Loucy (cell line): ENCODE results near the gene FNDC11.

ENCODE experiments used
- EZH2phosphoT487 ChIP-seq: fragments of 200-600 bp; IDR thresholded peaks from 2 replicates; pipeline ENCODE4 v1.6.1; 2018; ENCODE audit warnings: antibody characterized with exemption, mild to moderate bottlenecking, moderate library complexity, borderline replicate concordance
- TF ChIP-seq, protein P1 (sequence below): fragments of 200-600 bp; sonication (generic); conservative IDR thresholded peaks from 2 replicates; pipeline ENCODE4 v1.5.1; 2014; ENCODE audit warnings: mild to moderate bottlenecking, antibody characterized with exemption, low read length

DNA sequence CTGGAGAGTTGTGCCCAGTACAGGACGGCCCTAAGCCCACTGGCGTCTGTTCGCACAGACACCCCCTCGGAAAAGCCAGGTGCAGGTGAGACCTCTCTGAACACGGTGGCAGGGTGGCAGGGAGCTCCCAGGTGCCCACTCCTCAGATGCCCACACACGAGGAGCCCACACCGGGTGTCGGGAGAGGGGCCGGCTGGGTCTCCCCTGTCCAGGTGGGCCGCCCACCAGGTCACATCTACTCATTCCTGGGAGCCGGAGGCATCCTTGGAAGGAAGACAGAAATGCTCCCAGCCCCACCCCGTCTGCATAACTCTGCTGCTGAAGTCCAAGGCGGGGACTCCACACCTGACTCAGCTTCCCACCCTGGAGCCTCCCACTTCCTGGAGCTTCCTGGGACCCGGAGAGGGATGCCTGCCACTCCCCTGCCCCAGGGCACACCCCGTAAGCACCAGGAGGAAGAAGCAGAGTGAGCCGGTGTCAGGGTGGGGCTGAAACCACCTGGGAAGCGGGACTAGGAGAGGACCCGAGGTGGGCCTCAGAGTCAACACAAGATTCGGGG is 8.9 kb upstream of the FNDC11 start:
- TF ChIP-seq, protein P1, sequence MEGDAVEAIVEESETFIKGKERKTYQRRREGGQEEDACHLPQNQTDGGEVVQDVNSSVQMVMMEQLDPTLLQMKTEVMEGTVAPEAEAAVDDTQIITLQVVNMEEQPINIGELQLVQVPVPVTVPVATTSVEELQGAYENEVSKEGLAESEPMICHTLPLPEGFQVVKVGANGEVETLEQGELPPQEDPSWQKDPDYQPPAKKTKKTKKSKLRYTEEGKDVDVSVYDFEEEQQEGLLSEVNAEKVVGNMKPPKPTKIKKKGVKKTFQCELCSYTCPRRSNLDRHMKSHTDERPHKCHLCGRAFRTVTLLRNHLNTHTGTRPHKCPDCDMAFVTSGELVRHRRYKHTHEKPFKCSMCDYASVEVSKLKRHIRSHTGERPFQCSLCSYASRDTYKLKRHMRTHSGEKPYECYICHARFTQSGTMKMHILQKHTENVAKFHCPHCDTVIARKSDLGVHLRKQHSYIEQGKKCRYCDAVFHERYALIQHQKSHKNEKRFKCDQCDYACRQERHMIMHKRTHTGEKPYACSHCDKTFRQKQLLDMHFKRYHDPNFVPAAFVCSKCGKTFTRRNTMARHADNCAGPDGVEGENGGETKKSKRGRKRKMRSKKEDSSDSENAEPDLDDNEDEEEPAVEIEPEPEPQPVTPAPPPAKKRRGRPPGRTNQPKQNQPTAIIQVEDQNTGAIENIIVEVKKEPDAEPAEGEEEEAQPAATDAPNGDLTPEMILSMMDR = no peak
- no peak for TF ChIP-seq EZH2phosphoT487
